Right forelimb (tissue), 1 donor: ENCODE results near the gene IL1RAPL2.

Experiments
- DNase-seq: peaks from one replicate; pipeline ENCODE4 v3.0.0-alpha.2; 2018

Gene IL1RAPL2

DNA sequence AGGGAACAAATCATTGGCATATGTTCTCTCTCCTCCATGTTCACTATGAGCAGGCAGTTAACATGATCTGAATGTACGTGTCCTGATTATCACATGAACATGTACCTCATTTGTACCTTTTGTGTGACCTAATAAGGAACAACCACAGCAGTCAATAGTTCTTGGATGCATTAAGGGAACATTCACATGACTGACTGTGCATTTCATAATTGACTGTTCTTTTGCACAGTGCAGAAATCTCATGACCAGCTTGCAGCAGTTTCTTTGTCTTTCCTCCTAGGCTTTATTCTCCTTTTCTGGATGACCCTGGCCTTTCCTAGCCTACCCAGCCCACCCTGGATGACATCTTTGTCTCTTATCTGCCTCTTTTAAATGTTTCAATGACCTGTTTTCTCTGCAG is 711.1 kb downstream of the IL1RAPL2 start:
- DNase-seq = no peak

GRCh38 chrX:105282077-105282476 is 716.1 kb downstream of the IL1RAPL2 start:
- DNase-seq = no peak

DNA sequence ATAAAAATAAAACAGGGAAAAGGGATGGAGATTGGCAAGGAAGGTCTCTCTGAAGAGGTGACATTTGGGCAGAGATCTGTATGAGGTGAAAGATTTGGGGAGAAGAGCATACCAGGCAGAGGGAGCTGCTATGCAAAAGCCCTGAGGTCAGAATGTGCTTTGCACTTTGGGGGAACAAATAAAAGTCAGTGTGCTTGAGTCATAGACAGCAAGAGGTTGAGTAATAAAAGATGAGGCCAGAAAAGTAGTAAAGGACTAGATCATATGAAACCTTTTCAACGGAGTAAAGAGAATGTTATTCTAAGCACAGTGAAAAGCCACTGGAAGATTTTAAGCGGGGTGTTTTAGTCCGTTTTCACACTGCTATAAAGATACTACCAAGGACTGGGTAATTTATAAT is 731.0 kb downstream of the IL1RAPL2 start:
- DNase-seq = no peak

DNA sequence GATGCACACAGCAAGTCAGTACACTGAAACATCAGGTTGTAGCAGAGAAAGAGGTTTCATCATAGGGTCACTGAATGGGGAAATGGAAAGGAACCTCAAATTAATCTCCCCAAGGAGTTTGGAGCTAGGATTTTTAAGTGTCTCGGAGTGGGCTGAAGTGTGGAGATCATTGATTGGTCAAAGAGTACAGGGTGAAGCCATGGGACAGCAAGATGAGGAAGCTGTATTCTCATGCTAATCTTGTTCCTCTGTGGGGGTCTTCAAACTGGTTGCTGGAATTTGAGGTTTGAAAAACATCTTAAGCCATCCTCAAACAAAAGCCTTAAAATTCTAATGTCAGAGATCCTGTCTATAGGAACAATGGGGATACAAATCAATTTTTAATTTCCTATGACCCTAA is 733.3 kb downstream of the IL1RAPL2 start:
- DNase-seq = no peak

DNA sequence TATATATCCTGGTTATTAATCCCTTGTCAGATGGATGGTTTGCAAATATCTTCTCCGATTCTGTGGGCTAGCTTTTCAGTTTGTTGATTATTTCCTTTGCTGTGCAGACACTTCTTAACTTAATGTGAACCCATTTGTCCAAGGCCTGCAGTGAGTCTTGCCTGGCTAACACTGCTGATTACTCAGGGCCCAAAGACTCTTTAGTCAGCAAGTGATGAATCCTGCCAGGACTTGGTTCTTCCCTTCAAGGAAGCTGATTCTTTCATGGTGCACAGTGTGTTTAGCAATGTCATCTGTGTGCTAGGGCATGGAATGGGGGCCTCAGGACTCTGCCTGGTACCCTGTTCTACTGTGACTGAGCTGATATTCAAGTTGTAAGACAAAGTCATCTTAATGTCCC is 736.2 kb downstream of the IL1RAPL2 start:
- no peak for DNase-seq

GRCh38 chrX:105307762-105308161 is 741.8 kb downstream of the IL1RAPL2 start:
- DNase-seq = no peak

DNA sequence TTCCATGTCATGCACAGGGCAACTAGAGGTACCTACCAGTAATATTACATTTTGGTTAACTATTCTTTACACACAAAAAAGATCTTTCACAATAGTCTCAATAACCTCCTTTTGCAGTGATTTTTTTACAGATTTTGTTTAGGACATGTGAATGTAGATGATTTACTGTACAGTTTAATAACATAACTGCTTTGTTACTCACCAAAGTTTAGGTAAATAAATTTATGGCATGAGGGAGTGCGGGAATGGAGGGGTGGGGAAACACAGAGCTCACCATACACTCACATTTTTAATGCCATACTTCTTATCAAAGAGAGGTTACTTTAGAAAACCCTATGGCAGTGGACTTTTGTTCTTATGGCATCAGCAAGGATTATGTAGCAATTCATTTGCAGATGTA is 747.6 kb downstream of the IL1RAPL2 start:
- DNase-seq = no peak

GRCh38 chrX:105314458-105314857 is 748.5 kb downstream of the IL1RAPL2 start:
- DNase-seq = no peak

- DNase-seq = no peak
Measured at GRCh38 chrX:105315248-105315647, 749.2 kb downstream of the IL1RAPL2 start.

DNA sequence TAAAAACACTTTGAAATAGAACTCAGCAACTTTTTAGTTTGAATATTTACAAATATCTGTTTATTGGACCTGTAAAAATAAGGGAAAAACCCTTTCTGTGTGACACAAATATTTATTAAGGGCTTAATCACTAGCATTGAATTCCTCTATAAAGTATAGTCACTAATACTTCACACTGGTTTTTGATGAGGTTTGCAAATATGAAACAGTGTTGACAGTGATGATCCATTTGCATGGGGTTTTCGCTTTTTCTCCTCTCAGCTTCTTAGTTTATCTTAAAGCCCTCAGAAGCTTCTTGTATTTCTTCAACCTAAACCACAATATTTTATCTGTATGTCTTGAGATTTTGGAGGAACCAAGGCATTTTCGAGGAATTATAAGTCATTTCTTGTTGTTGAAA is 751.1 kb downstream of the IL1RAPL2 start:
- no peak for DNase-seq

DNA sequence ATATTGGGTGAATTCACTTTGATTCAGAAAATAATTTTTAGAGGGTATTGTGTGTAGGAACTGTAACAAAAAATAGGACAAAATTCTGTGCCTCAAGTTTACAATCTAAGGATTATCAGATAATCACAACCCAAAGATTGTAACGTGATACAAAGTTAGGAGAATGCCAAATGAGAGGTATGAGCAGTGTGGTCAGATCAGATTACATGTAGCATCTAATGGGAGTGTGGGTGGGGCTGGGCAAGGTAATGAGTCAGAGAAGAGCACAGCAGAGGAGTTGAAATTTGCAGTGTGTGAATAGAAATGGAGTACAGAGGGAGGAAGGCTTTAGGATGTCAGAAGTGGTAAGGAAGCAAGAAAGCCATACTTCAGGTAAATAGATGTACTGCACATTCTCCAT is 757.9 kb downstream of the IL1RAPL2 start:
- no peak for DNase-seq

GRCh38 chrX:105328773-105329172 is 762.8 kb downstream of the IL1RAPL2 start:
- DNase-seq = no peak

- DNase-seq = no peak
Measured at GRCh38 chrX:105331244-105331643, 765.2 kb downstream of the IL1RAPL2 start.

GRCh38 chrX:105347373-105347772 is 781.4 kb downstream of the IL1RAPL2 start:
- no peak for DNase-seq

GRCh38 chrX:105349476-105349875 is 783.5 kb downstream of the IL1RAPL2 start:
- DNase-seq = no peak

- no peak for DNase-seq
Measured at GRCh38 chrX:105375816-105376215, 809.8 kb downstream of the IL1RAPL2 start.

DNA sequence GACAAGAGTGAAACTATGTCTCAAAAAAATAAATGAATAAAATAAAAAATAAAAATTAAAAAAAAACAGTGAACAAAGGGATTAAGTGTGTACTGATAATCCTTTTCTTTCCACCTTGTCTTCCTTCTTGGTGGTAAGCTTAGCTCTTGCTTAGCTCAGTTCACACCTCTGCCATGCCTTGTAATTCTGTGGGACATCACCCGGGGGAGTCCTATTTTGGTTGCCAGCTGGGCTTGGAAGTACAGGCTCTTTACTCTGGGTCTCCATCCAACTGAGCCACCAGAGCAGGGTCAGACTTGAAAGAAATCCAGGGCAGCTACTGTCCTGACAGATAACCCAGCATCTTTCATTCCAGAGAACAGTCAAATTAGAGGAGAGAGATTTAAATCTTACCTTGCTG is 858.7 kb downstream of the IL1RAPL2 start:
- DNase-seq = no peak

- no peak for DNase-seq
Measured at GRCh38 chrX:105451401-105451800, 885.4 kb downstream of the IL1RAPL2 start.

DNA sequence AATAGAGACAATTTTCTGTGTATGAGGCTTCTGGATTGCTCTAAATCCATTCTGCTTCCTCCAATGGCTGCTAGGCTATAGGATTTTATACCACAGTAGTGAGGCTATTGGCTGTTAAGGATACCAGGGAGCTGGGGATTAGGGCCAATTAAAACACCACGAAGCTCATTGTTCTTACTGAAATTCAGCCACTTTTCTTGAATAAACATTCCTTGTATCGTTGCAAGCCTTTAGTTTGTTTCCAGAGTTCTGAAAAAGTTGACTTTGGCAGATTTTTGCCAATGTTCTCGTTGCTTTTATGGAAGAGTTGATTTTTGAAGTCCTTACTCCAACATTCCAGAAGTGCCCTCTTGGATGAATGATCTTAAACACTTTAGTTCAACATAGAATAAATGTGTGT is 892.8 kb downstream of the IL1RAPL2 start:
- DNase-seq = no peak

DNA sequence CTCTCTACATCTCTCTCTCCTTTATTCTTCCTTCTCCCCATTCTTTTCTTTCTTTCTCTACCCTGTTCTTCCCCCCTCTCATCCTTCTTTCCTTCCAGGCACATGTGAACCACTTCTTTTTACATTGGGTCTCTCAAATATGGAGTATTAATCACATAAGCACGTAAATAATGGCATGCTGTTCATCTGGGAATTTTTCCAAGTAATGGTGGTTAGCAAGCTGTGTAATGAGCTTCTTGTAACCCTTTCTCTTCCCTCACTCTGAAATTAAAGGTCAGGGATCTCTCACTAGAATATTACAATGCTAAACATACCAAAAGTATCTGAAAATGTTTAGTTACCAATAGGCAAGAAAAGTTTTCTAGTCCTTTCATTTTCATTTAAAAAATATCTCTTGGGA is 894.4 kb downstream of the IL1RAPL2 start:
- no peak for DNase-seq

DNA sequence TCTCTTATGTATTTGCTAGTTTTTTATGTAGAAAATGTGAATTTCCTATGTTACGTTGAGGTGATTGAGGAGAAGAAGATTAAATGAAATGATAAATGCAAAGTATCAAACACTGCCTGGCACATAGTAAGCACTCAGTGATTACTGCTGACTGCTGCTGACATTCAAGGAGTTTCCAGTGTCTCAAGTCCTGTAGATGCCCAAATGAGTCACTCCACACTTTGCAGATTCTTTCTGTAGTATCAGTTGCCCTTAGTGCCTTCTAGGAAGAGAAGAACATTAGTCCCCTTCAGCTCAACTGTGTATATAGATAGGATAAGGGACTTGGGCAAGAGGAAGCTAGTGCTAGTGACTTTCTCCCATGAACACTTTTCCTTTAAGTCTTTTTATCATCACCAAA is 895.0 kb downstream of the IL1RAPL2 start:
- no peak for DNase-seq

GRCh38 chrX:105462186-105462585 is 896.2 kb downstream of the IL1RAPL2 start:
- no peak for DNase-seq

DNA sequence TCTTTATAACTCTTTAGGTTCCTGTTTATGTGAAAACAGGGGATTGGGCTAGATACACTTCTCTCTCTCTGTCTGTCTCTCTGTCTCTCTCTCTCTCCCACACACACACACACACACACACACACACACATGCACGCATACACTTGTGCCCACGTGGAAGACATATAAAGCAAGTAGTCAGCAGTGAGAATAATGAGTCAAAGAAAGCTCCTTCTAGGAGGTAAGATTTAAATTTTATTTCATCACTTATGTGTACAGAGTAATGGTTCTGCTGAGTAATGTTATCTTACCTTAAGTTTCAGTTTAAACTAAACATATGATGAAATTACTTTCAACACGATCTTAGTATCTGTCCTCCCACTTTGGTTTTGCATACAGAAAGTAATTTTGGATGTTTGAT is 897.5 kb downstream of the IL1RAPL2 start:
- no peak for DNase-seq

- DNase-seq = no peak
Measured at GRCh38 chrX:105464618-105465017, 898.6 kb downstream of the IL1RAPL2 start.

DNA sequence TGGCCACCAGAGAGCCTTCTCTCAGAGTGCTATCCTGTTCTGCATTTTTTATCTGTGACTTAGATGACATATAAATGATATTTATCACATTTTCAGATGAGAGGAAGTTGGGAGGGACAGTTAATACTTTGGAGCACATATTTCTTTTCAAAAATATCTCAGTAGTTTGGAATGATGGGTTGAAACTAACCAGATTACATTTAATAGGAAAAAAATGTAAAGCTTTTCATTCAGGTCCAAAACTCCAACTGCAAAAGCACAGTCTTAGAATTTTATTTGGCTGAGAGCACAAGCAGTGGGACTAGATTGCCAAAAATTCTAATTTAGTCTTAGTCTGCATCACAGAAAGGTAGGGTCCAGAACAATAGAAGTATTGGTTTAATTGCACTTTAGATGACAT is 902.7 kb downstream of the IL1RAPL2 start:
- DNase-seq = no peak

GRCh38 chrX:105471597-105471996 is 905.6 kb downstream of the IL1RAPL2 start:
- DNase-seq = no peak
